CD4-positive, alpha-beta T cell treated with Interferon alpha-2 for 1 hour (primary cell): ENCODE results near the gene DNAJC4.

Experiments used
- DNase-seq, 2 donors: peaks; one replicate each; pipeline ENCODE4 v3.0.0-alpha.2; 2020 to 2022

The DNAJC4 gene

GRCh38 chr11:64283092-64283491, 52.7 kb downstream of the DNAJC4 start:
- DNase-seq = no peak
